Spleen (tissue), 7 donors: Measurements from ENCODE around the gene PODXL.

Experiments used
- CTCF ChIP-seq, 11 experiments: fragments of 200-600 bp in 7 of 11; fragments of 450-650 bp in 4 of 11; sonication (generic) in 4 of 11; IDR thresholded peaks in 8 of 11; conservative IDR thresholded peaks in 3 of 11; 1 replicate in 7 of 11; 2 replicates in 4 of 11; pipeline versions ENCODE4 v1.4.0 to v1.8.0; 2016 to 2021; ENCODE audit warnings: antibody characterized with exemption in 11 of 11, inconsistent platforms in 4 of 11, mild to moderate bottlenecking in 1 of 11
- POLR2A ChIP-seq, 3 donors: fragments of 450-650 bp; IDR thresholded peaks; one replicate each; pipeline ENCODE4 v1.5.1; 2017; ENCODE audit warnings: antibody characterized with exemption in 3 of 3, mild to moderate bottlenecking in 1 of 3
- POLR2AphosphoS5 ChIP-seq, 3 donors: sonication (generic); formaldehyde crosslinking; IDR thresholded peaks; one replicate each; pipeline ENCODE4 v1.5.1; 2017; ENCODE audit warnings: antibody characterized with exemption in 3 of 3
- donor health status: DM: no; HTN: no; CAD: no; lungs with moderate emphysema.
- donor health status: DM: no; HTN: no; CAD: no.
- donor health status: DM: no; HTN: no; CAD: no.

- TF ChIP-seq CTCF (IDR thresholded peaks at IDR 0.05 in 8 of 11, conservative IDR thresholded peaks at IDR 0.05 in 3 of 11) (no peak), POLR2A (IDR thresholded peaks at IDR 0.05) (no peak), POLR2AphosphoS5 (IDR thresholded peaks at IDR 0.05) (no peak)
These were observed 47.5 kb upstream of the PODXL start for GRCh38 chr7:131603932-131604331.
